Measurements from ENCODE around the gene C9orf57.

The C9orf57 gene

DNA sequence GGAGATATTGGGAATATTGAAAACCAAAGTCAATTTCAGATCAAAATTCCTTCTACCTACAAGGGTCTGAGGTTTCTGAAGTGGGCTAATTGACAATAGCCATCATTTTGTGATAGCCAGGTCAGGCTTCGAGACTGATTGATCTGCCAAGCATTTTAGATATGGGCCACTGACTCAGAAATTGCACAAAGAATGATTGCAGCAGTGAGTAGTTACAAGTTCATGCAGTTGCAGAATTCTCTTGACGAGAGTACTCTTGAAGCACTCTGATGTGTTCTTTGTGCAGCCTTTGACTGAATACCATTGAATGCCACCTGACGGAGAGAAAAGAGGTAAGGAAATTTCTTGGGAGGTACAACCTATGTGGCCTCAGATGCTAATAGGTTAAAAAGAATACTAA lies 8.3 kb downstream of the C9orf57 start:
- Histone ChIP-seq H3F3A (ENCODE audit: insufficient read depth, low read length) (no peaks in the 10 kb centered on the region), H3K4me2 (ENCODE audit: low read length) (no peak overlapping the region), H4K20me1 (ENCODE audit: insufficient read depth, low read length) (no peaks in the 10 kb centered on the region), H3K9me3 (ENCODE audit: low read length) (no peaks in the 10 kb centered on the region), H3K36me3 (ENCODE audit: insufficient read depth, low read length) (no peaks in the 10 kb centered on the region), H3K27ac (ENCODE audit: low read depth, low read length, poor library complexity, severe bottlenecking) (no peak overlapping the region), H3K79me2 (ENCODE audit: insufficient read depth, low read length) (no peaks in the 10 kb centered on the region), H3K9me2 (ENCODE audit: low read depth, low read length) (no peaks in the 10 kb centered on the region), H3K9ac (ENCODE audit: low read length) (no peak overlapping the region), H2AFZ (ENCODE audit: low read length) (no peak overlapping the region), H3K4me3 (ENCODE audit: low read depth, low read length, poor library complexity, severe bottlenecking) (no peak overlapping the region), H3K4me1 (ENCODE audit: insufficient read depth, low read length, severe bottlenecking) (no peaks in the 10 kb centered on the region), H3K27me3 (ENCODE audit: insufficient read depth, low read length) (no peaks in the 10 kb centered on the region)
- TF ChIP-seq, protein P1, sequence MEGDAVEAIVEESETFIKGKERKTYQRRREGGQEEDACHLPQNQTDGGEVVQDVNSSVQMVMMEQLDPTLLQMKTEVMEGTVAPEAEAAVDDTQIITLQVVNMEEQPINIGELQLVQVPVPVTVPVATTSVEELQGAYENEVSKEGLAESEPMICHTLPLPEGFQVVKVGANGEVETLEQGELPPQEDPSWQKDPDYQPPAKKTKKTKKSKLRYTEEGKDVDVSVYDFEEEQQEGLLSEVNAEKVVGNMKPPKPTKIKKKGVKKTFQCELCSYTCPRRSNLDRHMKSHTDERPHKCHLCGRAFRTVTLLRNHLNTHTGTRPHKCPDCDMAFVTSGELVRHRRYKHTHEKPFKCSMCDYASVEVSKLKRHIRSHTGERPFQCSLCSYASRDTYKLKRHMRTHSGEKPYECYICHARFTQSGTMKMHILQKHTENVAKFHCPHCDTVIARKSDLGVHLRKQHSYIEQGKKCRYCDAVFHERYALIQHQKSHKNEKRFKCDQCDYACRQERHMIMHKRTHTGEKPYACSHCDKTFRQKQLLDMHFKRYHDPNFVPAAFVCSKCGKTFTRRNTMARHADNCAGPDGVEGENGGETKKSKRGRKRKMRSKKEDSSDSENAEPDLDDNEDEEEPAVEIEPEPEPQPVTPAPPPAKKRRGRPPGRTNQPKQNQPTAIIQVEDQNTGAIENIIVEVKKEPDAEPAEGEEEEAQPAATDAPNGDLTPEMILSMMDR (IDR thresholded peaks at IDR 0.05; ENCODE audit: low read length), result no peak
- no peak for TF ChIP-seq EZH2 (IDR thresholded peaks at IDR 0.05; ENCODE audit: borderline replicate concordance, low read length)

DNA sequence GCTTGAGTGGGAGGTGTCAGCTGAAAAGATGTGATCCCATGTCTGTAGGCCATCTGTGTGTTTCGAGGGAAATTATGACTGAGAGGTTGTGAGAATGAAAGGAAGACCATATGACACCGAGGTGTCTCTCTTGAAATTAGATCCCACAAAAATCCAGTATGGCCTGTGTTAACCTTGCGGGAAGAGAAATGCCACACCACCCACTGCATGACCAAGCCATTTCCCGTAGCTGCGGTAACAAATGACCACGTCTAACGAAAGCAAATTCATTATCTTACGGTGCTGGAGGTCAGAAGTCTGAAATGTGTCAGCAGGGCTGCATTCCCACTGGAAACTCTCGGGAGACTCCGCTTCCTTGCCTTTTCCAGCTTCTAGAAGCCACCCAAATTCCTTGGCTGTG lies 11.6 kb downstream of the C9orf57 start:
- no peaks in the 10 kb centered on the region for H3K36me3 ChIP-seq (ENCODE audit: insufficient read depth, low read length)
- no peaks in the 10 kb centered on the region for H3K9me2 ChIP-seq (ENCODE audit: low read depth, low read length)
- H3K9me3 ChIP-seq (ENCODE audit: low read length), result no peaks in the 10 kb centered on the region
- H3K9ac ChIP-seq (ENCODE audit: low read length), result no peak overlapping the region
- no peaks in the 10 kb centered on the region for H3K4me1 ChIP-seq (ENCODE audit: insufficient read depth, low read length, severe bottlenecking)
- H3K4me2 ChIP-seq (ENCODE audit: low read length), result no peak overlapping the region
- no peaks in the 10 kb centered on the region for H4K20me1 ChIP-seq (ENCODE audit: insufficient read depth, low read length)
- H3F3A ChIP-seq (ENCODE audit: insufficient read depth, low read length), result no peaks in the 10 kb centered on the region
- no peak for TF ChIP-seq EZH2 (IDR thresholded peaks at IDR 0.05; ENCODE audit: borderline replicate concordance, low read length)
- TF ChIP-seq, protein P1 (IDR thresholded peaks at IDR 0.05; ENCODE audit: low read length), result no peak
- no peaks in the 10 kb centered on the region for H3K27me3 ChIP-seq (ENCODE audit: insufficient read depth, low read length)
- H2AFZ ChIP-seq (ENCODE audit: low read length), result no peak overlapping the region
- no peak overlapping the region for H3K27ac ChIP-seq (ENCODE audit: low read depth, low read length, poor library complexity, severe bottlenecking)
- no peak overlapping the region for H3K4me3 ChIP-seq (ENCODE audit: low read depth, low read length, poor library complexity, severe bottlenecking)
- no peaks in the 10 kb centered on the region for H3K79me2 ChIP-seq (ENCODE audit: insufficient read depth, low read length)

DNA sequence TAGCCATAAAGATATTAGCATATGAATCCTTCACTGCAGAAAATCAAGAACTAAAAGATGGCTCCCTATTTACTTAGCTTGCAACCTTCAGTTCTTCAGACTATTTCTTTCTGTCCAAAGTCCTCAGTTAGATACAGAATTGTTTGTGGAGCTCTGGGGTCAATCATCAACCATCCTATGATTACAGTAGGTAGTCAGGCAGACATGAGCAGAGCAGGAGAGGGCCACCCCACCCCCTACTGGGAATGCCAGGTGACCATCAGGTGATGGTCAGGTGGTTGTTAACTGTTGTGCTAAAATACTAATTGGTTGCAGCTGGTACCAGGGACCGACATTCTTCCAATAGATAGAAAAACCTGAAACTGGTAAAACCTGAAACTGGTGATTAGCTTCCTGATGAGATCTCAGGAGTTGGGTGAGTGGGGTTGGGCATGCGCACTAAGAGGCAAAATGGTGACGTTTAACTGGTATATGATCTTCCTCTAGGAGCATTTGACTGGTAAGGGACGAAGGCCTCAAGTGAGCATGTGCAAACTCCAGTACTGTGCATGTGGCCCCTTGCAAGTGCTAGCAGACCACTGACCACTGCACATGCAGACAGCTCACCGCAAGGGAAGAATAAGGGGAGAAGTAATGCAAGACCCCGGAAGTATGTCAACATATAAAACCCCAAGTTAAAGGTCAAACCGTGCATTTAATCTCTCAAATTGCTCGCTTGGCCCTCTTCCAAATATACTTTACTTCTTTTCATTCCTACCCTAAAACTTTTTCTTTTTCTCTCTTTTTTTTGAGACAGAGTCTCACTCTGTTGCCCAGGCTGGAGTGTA lies 13.6 kb downstream of the C9orf57 start:
- Histone ChIP-seq H3K9me2 (ENCODE audit: low read depth, low read length) (no peaks in the 10 kb centered on the region), H3K4me3 (ENCODE audit: low read depth, low read length, poor library complexity, severe bottlenecking) (no peak overlapping the region), H2AFZ (ENCODE audit: low read length) (no peak overlapping the region), H4K20me1 (ENCODE audit: insufficient read depth, low read length) (no peaks in the 10 kb centered on the region), H3K79me2 (ENCODE audit: insufficient read depth, low read length) (no peaks in the 10 kb centered on the region), H3K9me3 (ENCODE audit: low read length) (no peaks in the 10 kb centered on the region), H3K36me3 (ENCODE audit: insufficient read depth, low read length) (no peaks in the 10 kb centered on the region), H3F3A (ENCODE audit: insufficient read depth, low read length) (no peaks in the 10 kb centered on the region), H3K9ac (ENCODE audit: low read length) (no peak overlapping the region), H3K27me3 (ENCODE audit: insufficient read depth, low read length) (no peaks in the 10 kb centered on the region), H3K4me2 (ENCODE audit: low read length) (no peak overlapping the region), H3K4me1 (ENCODE audit: insufficient read depth, low read length, severe bottlenecking) (no peaks in the 10 kb centered on the region), H3K27ac (ENCODE audit: low read depth, low read length, poor library complexity, severe bottlenecking) (no peak overlapping the region)
- TF ChIP-seq, protein P1 (IDR thresholded peaks at IDR 0.05; ENCODE audit: low read length), result no peak
- TF ChIP-seq EZH2 (IDR thresholded peaks at IDR 0.05; ENCODE audit: borderline replicate concordance, low read length), result no peak

Data from OCI-LY1 (cell line).